H1 (cell line): ENCODE results near the gene GGA1. TPM values are rescaled to one million over a fixed set of nuclear protein-coding genes. Genes with fewer than 3 reads are reported as not detected.

Source experiments
- ASH2L ChIP-seq: fragments of 200-600, 300-600 bp; sonication (generic); IDR thresholded peaks from one replicate; pipeline ENCODE4 v1.7.1; 2017; ENCODE audit warnings: low read length
- ATF3 ChIP-seq: IDR thresholded peaks from 2 replicates; pipeline ENCODE4 v1.6.1; 2011; ENCODE audit warnings: low read depth, mild to moderate bottlenecking, low read length; ENCODE audit not compliant: insufficient read depth
- BACH1 ChIP-seq: IDR thresholded peaks from 2 replicates; pipeline ENCODE4 v1.6.1; 2012; ENCODE audit warnings: low read length, improper control_type of control experiment
- BRCA1 ChIP-seq: IDR thresholded peaks from 2 replicates; pipeline ENCODE4 v1.6.1; 2012; ENCODE audit warnings: low read depth, low read length, improper control_type of control experiment
- CEBPB ChIP-seq: IDR thresholded peaks from 2 replicates; pipeline ENCODE4 v1.6.1; 2012; ENCODE audit warnings: low read depth, low read length
- CHD1 ChIP-seq: IDR thresholded peaks from 2 replicates; pipeline ENCODE4 v1.6.1; 2012; ENCODE audit warnings: low read depth, low read length, improper control_type of control experiment
- EP300 ChIP-seq, 2 experiments: IDR thresholded peaks; 1 replicate in 1 of 2; 2 replicates in 1 of 2; pipeline ENCODE4 v1.6.1; 2011 to 2012; ENCODE audit warnings: low read depth in 2 of 2, low read length in 2 of 2, mild to moderate bottlenecking in 2 of 2, borderline replicate concordance in 1 of 2, inconsistent platforms in 1 of 2, moderate library complexity in 1 of 2
- EZH2 ChIP-seq: fragments of 200-600 bp; sonication (generic); IDR thresholded peaks from 2 replicates; pipeline ENCODE4 v1.7.1; 2012; ENCODE audit warnings: low read depth, mild to moderate bottlenecking, moderate library complexity, low read length, inconsistent platforms; ENCODE audit not compliant: severe bottlenecking
- FOSL1 ChIP-seq: IDR thresholded peaks from 2 replicates; pipeline ENCODE4 v1.6.1; 2011; ENCODE audit warnings: mild to moderate bottlenecking, low read depth, low read length, moderate library complexity; ENCODE audit not compliant: insufficient read depth
- JUND ChIP-seq: IDR thresholded peaks from 2 replicates; pipeline ENCODE4 v1.6.1; 2011; ENCODE audit warnings: mild to moderate bottlenecking, improper control_type of control experiment, low read length
- POLR2A ChIP-seq, 2 experiments: IDR thresholded peaks; 1 replicate in 1 of 2; 2 replicates in 1 of 2; pipeline ENCODE4 v1.6.1; 2011; ENCODE audit warnings: low read depth in 2 of 2, low read length in 2 of 2, mild to moderate bottlenecking in 2 of 2; ENCODE audit errors: control extremely low read depth in 1 of 2
- RAD21 ChIP-seq, 2 experiments: IDR thresholded peaks in 1 of 2; conservative IDR thresholded peaks in 1 of 2; 2 replicates each; pipeline ENCODE4 v1.6.1; 2011; ENCODE audit warnings: low read depth in 2 of 2, low read length in 2 of 2, improper control_type of control experiment in 1 of 2, inconsistent platforms in 1 of 2, mild to moderate bottlenecking in 1 of 2, moderate library complexity in 1 of 2
- RXRA ChIP-seq: IDR thresholded peaks from 2 replicates; pipeline ENCODE4 v1.6.1; 2011; ENCODE audit warnings: low read depth, mild to moderate bottlenecking, low read length, moderate library complexity; ENCODE audit not compliant: insufficient read depth
- SAP30 ChIP-seq: fragments of 300-600 bp; sonication (generic); IDR thresholded peaks from 2 replicates; pipeline ENCODE4 v1.7.1; 2012; ENCODE audit warnings: low read length, moderate library complexity, mild to moderate bottlenecking, inconsistent platforms; ENCODE audit not compliant: insufficient read depth, insufficient replicate concordance
- SIN3A ChIP-seq, 2 experiments: IDR thresholded peaks in 1 of 2; conservative IDR thresholded peaks in 1 of 2; 2 replicates each; pipeline ENCODE4 v1.6.1; 2011 to 2012; ENCODE audit warnings: low read length in 2 of 2, improper control_type of control experiment in 1 of 2, low read depth in 1 of 2, mild to moderate bottlenecking in 1 of 2
- SIX5 ChIP-seq: IDR thresholded peaks from 2 replicates; pipeline ENCODE4 v1.6.1; 2011; ENCODE audit warnings: mild to moderate bottlenecking, low read depth, low read length
- SP2 ChIP-seq: IDR thresholded peaks from 2 replicates; pipeline ENCODE4 v1.6.1; 2012; ENCODE audit warnings: mild to moderate bottlenecking, low read length, inconsistent platforms
- TBP ChIP-seq: IDR thresholded peaks from 2 replicates; pipeline ENCODE4 v1.6.1; 2011; ENCODE audit warnings: low read depth, low read length, improper control_type of control experiment
- TCF12 ChIP-seq: IDR thresholded peaks from 2 replicates; pipeline ENCODE4 v1.6.1; 2011; ENCODE audit warnings: low read depth, mild to moderate bottlenecking, low read length
- polyA plus RNA-seq, 7 experiments: library from polyadenylated mRNA; depleted of rRNA in 3 of 7; stranded (reverse) in 5 of 7; unstranded in 2 of 7; fragments of >200 nt in 5 of 7; fragments of 200-250 nt in 2 of 7; gene quantifications; 1 replicate in 5 of 7; 2 replicates in 1 of 7; 4 replicates in 1 of 7; pipeline versions ENCODE4 v1.2.1 to v1.2.3, GENCODE V29; 2011 to 2013; ENCODE audit warnings: missing spikeins in 2 of 7, mixed read lengths in 2 of 7
- total RNA-seq: library from RNA; stranded (reverse); fragmentation: NEBNext Ultra II Directional; extraction: Animal tissue kit (Norgen Biotek cat#: 25700); gene quantifications from 2 replicates; pipeline ENCODE4 v1.2.1, GENCODE V29; 2021

The GGA1 gene
- total and polyA plus RNA-seq, 2 of the 8 experiments (the other 6 are each of a cell fraction or from before 2014, with no cell fraction given), result 49.3 to 57.2 TPM

- TF ChIP-seq EZH2 (no peak), TBP (no peak), SIN3A (conservative IDR thresholded peaks at IDR 0.05 in 1 of 2, IDR thresholded peaks at IDR 0.05 in 1 of 2; ENCODE audit: low read depth in 1 of 2, low read length in 2 of 2) (0 out of 4 replicates have a peak, but pooled peaks have one; percentile 56 to 71), BRCA1 (0 out of 2 replicates have a peak, but pooled peaks have one; percentile 14), SP2 (no peak), EP300 (IDR thresholded peaks at IDR 0.05; ENCODE audit: borderline replicate concordance in 1 of 2, low read depth in 2 of 2, low read length in 2 of 2) (0 out of 3 replicates have a peak, but pooled peaks of 1 of the 2 experiments have one; percentile 53), SIX5 (no peak), TCF12 (peak; percentile 54; the same call in 1 of the 2 replicates), CEBPB (no peak), JUND (no peak), RAD21 (IDR thresholded peaks at IDR 0.05 in 1 of 2, conservative IDR thresholded peaks at IDR 0.05 in 1 of 2; ENCODE audit: low read depth in 2 of 2, low read length in 2 of 2) (peak; percentile 88 to 90), ATF3 (no peak), BACH1 (no peak), CHD1 (no peak), FOSL1 (no peak), SAP30 (no peak), ASH2L (no peak), POLR2A (IDR thresholded peaks at IDR 0.05; ENCODE audit: control extremely low read depth in 1 of 2, low read depth in 2 of 2, low read length in 2 of 2) (no peak), RXRA (peak; percentile 92)
Measured at GRCh38 chr22:37681556-37682049, 73.0 kb downstream of the GGA1 start (continued).
